KOPT-K1 (cell line): ENCODE data around the gene LDLRAP1.

Source experiments
- H3K27ac ChIP-seq: fragments of 200-600 bp; sonication (generic); 2 replicates; pipeline ENCODE4 v1.5.1; 2016; ENCODE audit warnings: antibody characterized with exemption, mild to moderate bottlenecking, low read depth, low read length; ENCODE audit not compliant: poor library complexity, severe bottlenecking
- H3K36me3 ChIP-seq: fragments of 200-600 bp; sonication (generic); 2 replicates; pipeline ENCODE4 v1.5.1; 2017; ENCODE audit warnings: antibody characterized with exemption, mild to moderate bottlenecking, low read length, moderate library complexity; ENCODE audit not compliant: insufficient read depth
- H3K9me3 ChIP-seq: fragments of 200-600 bp; sonication (generic); 2 replicates; pipeline ENCODE4 v1.5.1; 2017; ENCODE audit warnings: antibody characterized with exemption, low read length, mild to moderate bottlenecking; ENCODE audit not compliant: insufficient read depth, poor library complexity, severe bottlenecking

LDLRAP1 gene

DNA sequence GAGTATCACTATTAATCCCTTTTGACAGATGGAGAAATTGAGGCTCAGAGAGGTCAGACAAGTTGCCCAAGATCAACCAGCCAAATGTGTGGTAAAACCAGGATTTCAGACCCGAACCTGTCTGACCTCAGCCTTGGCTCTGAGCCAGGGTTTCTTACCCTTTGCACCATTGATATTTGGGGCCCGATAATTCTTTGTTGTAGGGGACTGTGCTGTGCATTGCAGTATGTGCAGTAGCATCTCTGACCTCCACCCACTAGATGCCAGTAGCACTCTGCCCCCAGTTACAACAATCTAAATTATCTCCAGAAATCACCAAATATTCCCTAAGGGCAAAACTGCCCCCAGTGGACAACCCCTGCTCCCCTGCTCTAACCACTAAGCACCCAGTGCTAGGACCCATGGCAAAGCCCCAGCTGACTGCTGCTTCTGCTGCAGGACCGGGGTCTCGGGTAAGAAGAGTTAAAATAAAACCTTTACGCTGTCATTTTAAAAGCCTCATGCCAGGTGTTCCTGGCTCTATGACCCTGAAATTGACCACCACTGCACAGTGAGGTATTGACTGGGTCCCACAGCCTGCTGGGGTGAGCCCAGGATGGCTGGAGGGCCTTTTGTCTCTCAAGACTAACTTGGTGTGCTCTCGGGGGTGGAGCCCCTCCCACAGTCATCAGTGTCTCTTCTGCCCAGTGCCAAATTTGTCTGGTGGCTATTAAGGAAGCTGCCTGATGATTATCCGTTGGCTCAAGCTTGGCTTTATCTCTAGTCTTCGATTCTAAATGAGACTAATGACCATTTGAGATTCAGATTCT, 67.6 kb downstream of the LDLRAP1 start:
- H3K27ac ChIP-seq: no peak overlapping the region
- no peaks in the 10 kb centered on the region for H3K36me3 ChIP-seq
- no peaks in the 10 kb centered on the region for H3K9me3 ChIP-seq

- H3K27ac ChIP-seq: no peak overlapping the region
- no peaks in the 10 kb centered on the region for H3K36me3 ChIP-seq
- no peaks in the 10 kb centered on the region for H3K9me3 ChIP-seq
Measured at GRCh38 chr1:25611843-25612242, 68.4 kb downstream of the LDLRAP1 start.

GRCh38 chr1:25612421-25612820, 69.0 kb downstream of the LDLRAP1 start:
- no peaks in the 10 kb centered on the region for H3K36me3 ChIP-seq
- H3K27ac ChIP-seq: no peak overlapping the region
- H3K9me3 ChIP-seq: no peaks in the 10 kb centered on the region

GRCh38 chr1:25613091-25613490, 69.7 kb downstream of the LDLRAP1 start:
- Histone ChIP-seq H3K9me3 (no peaks in the 10 kb centered on the region), H3K36me3 (no peaks in the 10 kb centered on the region), H3K27ac (no peak overlapping the region)

GRCh38 chr1:25614501-25615171, 71.2 kb downstream of the LDLRAP1 start:
- no peaks in the 10 kb centered on the region for H3K9me3 ChIP-seq
- no peak overlapping the region for H3K27ac ChIP-seq
- no peaks in the 10 kb centered on the region for H3K36me3 ChIP-seq

- no peak overlapping the region for H3K27ac ChIP-seq
- no peaks in the 10 kb centered on the region for H3K9me3 ChIP-seq
- no peaks in the 10 kb centered on the region for H3K36me3 ChIP-seq
Measured at GRCh38 chr1:25615172-25615541, 71.8 kb downstream of the LDLRAP1 start.

DNA sequence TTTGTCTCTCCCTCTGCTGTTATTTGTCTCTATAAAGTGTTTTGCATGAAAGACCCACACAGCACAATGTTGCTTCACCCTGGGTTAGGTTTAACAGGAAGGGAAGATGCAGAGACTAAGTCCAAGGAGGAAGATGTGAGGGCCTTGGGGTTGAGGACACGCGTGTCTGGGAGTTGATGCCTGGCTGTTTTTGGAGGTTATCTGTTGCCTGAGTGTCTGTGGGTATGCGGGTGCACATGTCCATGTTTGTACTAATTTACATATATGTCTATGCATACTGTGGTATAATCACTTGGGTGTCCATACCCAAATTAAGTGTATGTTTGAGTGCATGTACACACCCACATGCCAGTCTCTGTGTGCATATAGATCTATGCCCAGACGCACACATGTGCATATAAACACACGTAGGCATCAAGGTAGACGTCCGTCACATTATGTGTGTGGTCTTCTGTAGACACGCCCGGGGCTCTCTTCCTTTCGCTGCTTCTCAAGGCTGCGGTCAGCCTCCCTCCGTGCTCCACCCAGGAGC, 72.2 kb downstream of the LDLRAP1 start:
- Histone ChIP-seq H3K9me3 (no peaks in the 10 kb centered on the region), H3K36me3 (no peaks in the 10 kb centered on the region), H3K27ac (no peak overlapping the region)

DNA sequence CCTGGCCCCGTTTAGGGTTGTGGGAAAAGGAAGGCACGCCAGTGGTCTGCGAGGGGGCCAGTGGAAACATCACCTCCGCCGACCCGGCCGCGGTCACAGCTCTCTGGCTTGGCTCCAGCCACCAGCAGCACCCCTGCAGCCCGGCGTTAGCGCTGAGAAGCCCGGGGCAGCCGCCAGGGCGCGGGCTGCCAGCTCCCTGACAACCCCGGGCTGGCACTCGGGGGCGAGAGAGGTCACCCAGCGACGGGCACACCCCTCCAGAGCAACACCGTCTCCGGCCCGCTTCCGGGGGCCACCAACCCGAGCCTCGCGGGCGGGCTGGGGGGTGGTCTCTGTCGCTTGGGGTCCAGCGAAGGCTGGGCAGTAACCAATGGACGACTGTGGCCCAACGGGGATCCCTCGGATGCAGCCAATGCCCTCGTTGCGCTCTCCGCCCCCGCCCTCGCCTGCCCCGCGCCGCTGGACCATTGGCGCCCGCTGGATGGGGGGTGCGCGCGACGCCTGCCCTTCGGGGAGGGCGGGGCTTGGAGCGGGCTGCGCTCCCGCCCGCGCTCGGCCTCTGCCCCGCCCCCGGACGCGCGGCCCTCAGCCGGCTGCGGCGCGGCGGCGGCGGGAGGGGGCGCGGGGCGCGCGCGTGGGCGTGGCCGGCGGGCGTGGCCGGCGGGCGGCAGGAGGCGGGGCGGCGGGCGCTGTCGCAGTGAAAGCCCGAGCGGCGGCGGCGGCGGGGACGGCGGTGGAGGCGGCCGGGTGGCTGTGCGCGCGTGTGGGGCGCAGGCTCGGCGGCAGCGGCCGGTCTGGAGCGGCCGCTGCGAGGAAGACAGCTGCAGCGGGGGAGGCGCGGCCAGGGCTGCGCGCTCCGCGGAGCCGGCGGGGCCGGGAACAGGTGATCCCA, 72.9 kb downstream of the LDLRAP1 start, which contains the start of gene MAN1C1:
TSS of gene MAN1C1 (plus strand) at position 697 of the 892 bp plus-strand sequence. CDS start 1,007 bp downstream, outside the sequence.
- Histone ChIP-seq H3K27ac (no peak within 1 kb of the TSS), H3K9me3 (no peaks in the 10 kb centered on the region), H3K36me3 (no peaks in the 10 kb centered on the region)

- no peaks in the 10 kb centered on the region for H3K9me3 ChIP-seq
- no peak overlapping the region for H3K27ac ChIP-seq
- no peaks in the 10 kb centered on the region for H3K36me3 ChIP-seq
Measured at GRCh38 chr1:25616987-25617624, 73.7 kb downstream of the LDLRAP1 start.

DNA sequence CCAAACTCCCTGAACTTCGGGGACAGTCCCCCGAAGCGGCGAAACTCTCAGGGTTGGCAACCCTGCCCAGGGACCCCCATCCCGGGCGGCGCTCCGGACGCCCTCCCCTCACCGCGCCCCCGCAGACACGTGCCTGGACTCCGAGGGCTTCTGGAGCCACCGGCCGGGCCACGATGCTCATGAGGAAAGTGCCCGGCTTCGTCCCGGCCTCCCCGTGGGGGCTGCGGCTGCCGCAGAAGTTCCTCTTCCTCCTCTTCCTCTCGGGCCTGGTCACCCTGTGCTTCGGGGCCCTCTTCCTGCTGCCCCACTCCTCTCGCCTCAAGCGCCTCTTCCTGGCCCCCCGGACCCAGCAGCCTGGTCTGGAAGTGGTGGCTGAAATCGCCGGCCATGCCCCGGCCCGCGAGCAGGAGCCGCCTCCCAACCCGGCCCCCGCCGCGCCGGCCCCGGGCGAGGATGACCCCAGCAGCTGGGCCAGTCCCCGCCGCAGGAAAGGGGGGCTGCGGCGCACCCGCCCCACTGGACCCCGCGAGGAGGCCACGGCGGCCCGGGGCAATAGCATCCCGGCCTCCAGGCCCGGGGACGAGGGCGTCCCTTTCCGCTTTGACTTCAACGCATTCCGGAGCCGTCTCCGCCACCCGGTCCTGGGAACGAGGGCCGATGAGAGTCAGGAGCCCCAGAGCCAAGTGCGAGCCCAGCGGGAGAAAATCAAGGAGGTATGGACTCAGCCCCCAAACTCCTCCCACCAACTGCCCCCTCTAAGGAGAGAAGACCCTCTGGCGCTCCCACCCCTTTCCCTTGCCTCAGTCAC, 74.4 kb downstream of the LDLRAP1 start:
- Histone ChIP-seq H3K9me3 (no peaks in the 10 kb centered on the region), H3K36me3 (no peaks in the 10 kb centered on the region), H3K27ac (no peak overlapping the region)

- H3K27ac ChIP-seq: no peak overlapping the region
- no peaks in the 10 kb centered on the region for H3K36me3 ChIP-seq
- no peaks in the 10 kb centered on the region for H3K9me3 ChIP-seq
Measured at GRCh38 chr1:25618433-25618808, 75.0 kb downstream of the LDLRAP1 start.
